A172 (cell line): Measurements from ENCODE around the gene DYNC2I2. TPM values are rescaled to one million over a fixed set of nuclear protein-coding genes. Genes with fewer than 3 reads are reported as not detected.

Experiments
- DNase-seq: peaks from one replicate; pipeline ENCODE4 v3.0.0-alpha.2; 2015; ENCODE audit warnings: low spot score
- total RNA-seq: library from RNA; depleted of rRNA; stranded (reverse); fragments of >200 nt; shearing (Covaris generic); gene quantifications from 2 replicates; pipeline ENCODE4 v1.2.3, GENCODE V29; 2014

The DYNC2I2 gene
- total RNA-seq, 1 experiment from 2014 or later, result 239 TPM

- peak; percentile 86 for DNase-seq
Observed at GRCh38 chr9:128636024-128636390, 20.6 kb downstream of the DYNC2I2 start.

GRCh38 chr9:128635266-128636023, 21.2 kb downstream of the DYNC2I2 start:
- peak; percentile 99 for DNase-seq

GRCh38 chr9:128634651-128635262, 21.9 kb downstream of the DYNC2I2 start:
- DNase-seq, result no peak

GRCh38 chr9:128634111-128634510, 22.5 kb downstream of the DYNC2I2 start:
- DNase-seq, result no peak

GRCh38 chr9:128633601-128634000, 23.0 kb downstream of the DYNC2I2 start:
- no peak for DNase-seq

GRCh38 chr9:128633057-128633456, 23.6 kb downstream of the DYNC2I2 start:
- no peak for DNase-seq

- no peak for DNase-seq
Observed at GRCh38 chr9:128632486-128632885, 24.2 kb downstream of the DYNC2I2 start.

- DNase-seq, result no peak
Observed at GRCh38 chr9:128632066-128632465, 24.6 kb downstream of the DYNC2I2 start.

GRCh38 chr9:128631636-128632035, 25.0 kb downstream of the DYNC2I2 start:
- DNase-seq, result no peak

- DNase-seq, result no peak
Observed at GRCh38 chr9:128629852-128630545, 26.6 kb downstream of the DYNC2I2 start.

- no peak for DNase-seq
Observed at GRCh38 chr9:128629136-128629535, 27.5 kb downstream of the DYNC2I2 start.

- DNase-seq, result peak; percentile 52
Observed at GRCh38 chr9:128628471-128629048, 28.1 kb downstream of the DYNC2I2 start.

GRCh38 chr9:128627906-128628305, 28.7 kb downstream of the DYNC2I2 start:
- no peak for DNase-seq

GRCh38 chr9:128627127-128627715, 29.4 kb downstream of the DYNC2I2 start:
- DNase-seq, result no peak

- no peak for DNase-seq
Observed at GRCh38 chr9:128626181-128626580, 30.5 kb downstream of the DYNC2I2 start.

- no peak for DNase-seq
Observed at GRCh38 chr9:128625391-128626146, 31.1 kb downstream of the DYNC2I2 start.

- no peak for DNase-seq
Observed at GRCh38 chr9:128624566-128624965, 32.1 kb downstream of the DYNC2I2 start.

GRCh38 chr9:128621730-128622455, 34.8 kb downstream of the DYNC2I2 start:
- DNase-seq, result no peak

- no peak for DNase-seq
Observed at GRCh38 chr9:128619779-128620178, 36.9 kb downstream of the DYNC2I2 start.

GRCh38 chr9:128619127-128619526, 37.5 kb downstream of the DYNC2I2 start:
- DNase-seq, result no peak

- DNase-seq, result no peak
Observed at GRCh38 chr9:128617943-128618342, 38.7 kb downstream of the DYNC2I2 start.
